Measurements from ENCODE around the gene AIF1.

AIF1 gene

GRCh38 chr6:31663961-31664789 is 49.1 kb downstream of the AIF1 start:
- no peak for DNase-seq (ENCODE audit: low read depth)

GRCh38 chr6:31664790-31665500 is 49.9 kb downstream of the AIF1 start, which contains the start of gene GPANK1:
TSS of gene GPANK1 (minus strand) at chr6:31664997. CDS start at chr6:31664478, 519 bp downstream.
- peak; percentile 87 for DNase-seq (ENCODE audit: low read depth)

DNA sequence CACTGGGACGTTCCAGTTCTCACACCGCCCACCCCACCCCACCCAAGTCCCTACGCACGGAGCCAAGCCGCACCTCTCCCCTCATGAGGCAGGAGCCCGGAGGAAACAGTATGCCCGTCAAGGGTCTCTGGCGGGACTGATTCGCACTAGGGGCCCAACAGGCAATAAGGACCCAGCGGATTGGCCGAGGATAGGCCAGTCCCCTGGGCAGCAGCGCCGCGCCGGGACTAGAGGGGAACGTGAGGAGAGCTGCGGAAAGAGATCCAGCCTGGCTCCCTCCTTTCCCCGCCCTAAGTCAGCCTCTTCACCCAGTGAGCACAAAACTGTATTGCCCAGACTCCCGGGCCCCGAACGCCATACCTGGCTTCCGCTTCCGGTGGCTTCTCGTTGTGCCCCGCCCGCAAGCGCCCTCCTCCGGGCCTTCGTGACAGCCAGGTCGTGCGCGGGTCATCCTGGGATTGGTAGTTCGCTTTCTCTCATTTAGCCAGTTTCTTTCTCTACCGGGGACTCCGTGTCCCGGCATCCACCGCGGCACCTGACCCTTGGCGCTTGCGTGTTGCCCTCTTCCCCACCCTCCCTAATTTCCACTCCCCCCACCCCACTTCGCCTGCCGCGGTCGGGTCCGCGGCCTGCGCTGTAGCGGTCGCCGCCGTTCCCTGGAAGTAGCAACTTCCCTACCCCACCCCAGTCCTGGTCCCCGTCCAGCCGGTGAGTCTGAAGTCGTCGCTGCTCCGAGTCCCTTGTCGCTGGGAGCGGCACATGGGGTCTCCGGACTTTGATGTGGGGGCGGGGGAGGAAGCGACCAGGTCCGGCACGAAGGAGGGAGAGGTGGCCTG is 50.7 kb downstream of the AIF1 start, which contains the start of gene CSNK2B:
CSNK2B (plus strand) TSS at position 580 of the 836 bp plus-strand sequence. CDS start 752 bp downstream, outside the sequence.
- peak; percentile 97 for DNase-seq (ENCODE audit: low read depth)

GRCh38 chr6:31666337-31666965 is 51.4 kb downstream of the AIF1 start:
- DNase-seq (ENCODE audit: low read depth), result no peak
